NCI-H82 (cell line): ENCODE measurements around the gene TOR1B.
A peak's percentile ranks its signal among the peaks of the same experiment; 100 is the strongest.

ENCODE experiments used
- DNase-seq: peaks from one replicate; lab custom pipeline; 2025; lab: John Stamatoyannopoulos, UW

TOR1B gene

DNA sequence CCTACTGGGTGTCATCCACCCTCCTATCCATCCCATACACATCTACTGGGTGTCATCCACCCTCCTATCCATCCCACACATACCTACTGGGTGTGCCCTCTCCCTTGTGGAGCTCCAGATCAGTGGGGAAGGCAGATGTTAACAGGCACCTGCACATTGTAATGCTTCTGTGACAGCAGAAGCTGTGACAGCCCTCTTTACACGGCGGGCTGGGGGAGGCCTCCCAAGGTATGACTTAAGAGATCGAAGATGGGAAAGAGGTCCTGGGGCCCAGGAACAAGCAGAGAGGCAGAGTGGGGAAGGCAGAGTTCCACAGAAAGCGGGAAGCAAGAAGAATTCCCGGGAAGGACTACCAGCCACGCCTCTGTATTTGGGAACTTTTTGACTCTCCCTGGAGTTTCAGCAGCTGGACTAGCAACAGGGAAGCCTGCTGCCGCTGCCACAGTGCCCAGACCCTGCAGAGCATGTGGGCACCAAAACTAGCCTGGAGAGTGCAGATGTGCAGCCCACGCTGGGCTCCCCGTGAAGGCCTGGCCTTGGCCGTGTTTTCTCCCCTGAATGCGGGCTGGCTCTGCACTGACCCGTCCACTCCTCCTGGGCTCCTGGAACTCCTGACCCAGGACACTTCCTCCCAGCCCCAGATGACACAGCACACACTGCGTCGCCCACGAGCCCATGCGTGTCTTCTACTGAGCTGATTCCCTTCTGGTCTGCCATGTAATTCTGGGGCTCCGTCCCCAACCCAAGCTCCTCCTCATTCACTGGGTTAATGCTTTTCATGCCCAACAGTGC, 11.6 kb downstream of the TOR1B start:
- no peak for DNase-seq

- no peak for DNase-seq
These were observed 12.3 kb downstream of the TOR1B start for GRCh38 chr9:129815278-129815677.

DNA sequence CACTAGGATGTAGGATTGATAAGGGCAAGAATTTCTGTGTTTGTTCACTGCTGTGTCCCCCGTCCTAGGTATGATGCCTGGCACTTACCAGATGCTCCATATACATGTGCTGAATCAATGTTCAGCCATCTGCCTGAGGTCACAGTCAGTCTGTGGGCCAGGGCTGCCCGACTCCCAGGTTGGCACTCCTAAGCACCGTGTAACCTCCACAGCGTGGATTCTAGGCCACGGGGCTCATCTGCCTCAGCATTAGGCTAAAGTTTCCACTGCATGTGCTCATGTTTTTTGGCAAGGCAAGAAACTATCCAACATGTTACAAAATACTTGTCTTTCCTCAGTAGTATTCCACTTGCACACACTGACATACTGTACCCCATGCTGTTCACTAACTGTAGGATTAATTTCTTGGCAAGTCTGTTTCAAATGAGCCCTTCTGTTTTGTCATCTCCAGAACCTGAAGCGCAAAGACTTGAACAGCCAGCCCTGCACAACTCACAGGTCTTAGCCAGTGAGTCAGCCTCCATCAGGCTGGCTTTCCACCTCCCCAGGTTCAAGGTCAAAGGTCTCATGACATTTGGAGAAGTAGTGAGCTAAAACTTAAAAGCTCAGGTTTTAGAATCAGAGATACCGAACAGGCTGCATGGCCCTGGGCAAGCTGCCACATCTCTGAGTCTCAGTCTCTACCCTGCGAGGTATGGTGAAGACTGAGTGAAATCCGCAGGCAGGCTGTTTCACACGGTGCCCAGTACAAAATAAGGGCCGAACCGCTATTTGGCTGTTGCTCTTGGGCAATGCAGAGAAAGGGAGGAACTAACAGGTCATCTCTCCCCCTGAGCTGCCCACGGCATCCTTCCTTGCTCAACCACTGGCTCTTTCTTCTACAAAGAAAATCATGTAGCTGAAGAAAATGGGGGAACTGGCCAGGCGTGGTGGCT, 13.8 kb downstream of the TOR1B start:
- DNase-seq, result no peak

DNA sequence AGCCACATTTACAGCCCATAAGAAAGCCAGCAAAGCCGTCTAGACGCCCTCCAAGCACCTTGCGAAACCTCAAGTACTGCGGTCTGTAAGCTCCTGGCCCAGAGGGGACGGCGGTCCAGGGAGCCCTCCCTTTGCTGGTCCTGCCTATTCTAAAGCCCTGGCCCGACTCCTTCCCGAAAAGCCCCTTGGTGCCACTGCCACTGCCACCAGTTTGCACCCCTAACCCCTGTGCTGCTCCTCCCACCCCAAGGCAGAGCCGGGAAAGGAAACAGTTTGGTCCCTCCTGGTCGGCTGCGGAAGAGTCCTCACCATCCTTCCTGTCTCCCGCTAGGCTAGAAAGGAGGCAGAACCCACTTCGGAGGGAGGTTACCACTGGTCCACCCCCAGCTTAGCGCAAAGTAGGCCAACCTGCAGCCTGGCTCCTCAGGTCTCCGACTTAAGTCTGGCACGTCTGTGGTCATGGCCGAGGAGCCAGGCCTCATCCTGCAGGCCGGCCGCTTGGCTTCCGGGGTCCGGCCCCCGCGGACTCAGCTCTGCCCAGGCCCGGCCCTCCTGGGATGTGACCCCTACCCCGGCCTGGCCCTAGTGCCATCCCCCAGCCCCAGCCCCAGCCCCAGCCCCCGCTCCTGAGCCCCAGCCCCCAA, 20.0 kb downstream of the TOR1B start:
- peak; percentile 45 for DNase-seq

DNA sequence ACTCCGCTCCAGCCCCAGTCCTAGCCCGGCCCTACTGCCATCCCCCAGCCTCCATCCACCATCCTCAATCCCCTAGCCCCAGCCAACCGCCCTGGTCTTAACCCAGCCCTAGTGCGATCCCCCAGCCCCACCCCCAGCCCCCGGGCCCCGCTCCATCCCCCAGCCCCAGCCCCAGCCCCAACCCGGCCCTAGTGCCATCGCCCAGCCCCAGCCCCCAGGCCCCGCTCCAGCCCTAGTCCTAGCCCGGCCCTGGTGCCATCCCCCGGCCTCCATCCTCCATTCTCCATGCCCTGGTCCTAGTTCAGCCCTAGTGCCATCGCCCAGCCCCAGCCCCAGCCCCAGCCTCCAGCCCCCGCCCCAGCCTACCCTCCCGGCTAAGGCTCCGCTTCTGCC, 20.6 kb downstream of the TOR1B start:
- DNase-seq, result peak; percentile 44

- peak; percentile 96 for DNase-seq
These were observed 21.1 kb downstream of the TOR1B start, which contains the start of gene TOR1A for GRCh38 chr9:129823935-129824601. Gene TOR1A (minus strand): TSS chr9:129824136. CDS start chr9:129824085, 51 bp downstream.

GRCh38 chr9:129826344-129826743, 23.4 kb downstream of the TOR1B start:
- peak; percentile 91 for DNase-seq

GRCh38 chr9:129826759-129827158, 23.8 kb downstream of the TOR1B start:
- no peak for DNase-seq

- no peak for DNase-seq
These were observed 25.1 kb downstream of the TOR1B start for GRCh38 chr9:129828051-129828450.

DNA sequence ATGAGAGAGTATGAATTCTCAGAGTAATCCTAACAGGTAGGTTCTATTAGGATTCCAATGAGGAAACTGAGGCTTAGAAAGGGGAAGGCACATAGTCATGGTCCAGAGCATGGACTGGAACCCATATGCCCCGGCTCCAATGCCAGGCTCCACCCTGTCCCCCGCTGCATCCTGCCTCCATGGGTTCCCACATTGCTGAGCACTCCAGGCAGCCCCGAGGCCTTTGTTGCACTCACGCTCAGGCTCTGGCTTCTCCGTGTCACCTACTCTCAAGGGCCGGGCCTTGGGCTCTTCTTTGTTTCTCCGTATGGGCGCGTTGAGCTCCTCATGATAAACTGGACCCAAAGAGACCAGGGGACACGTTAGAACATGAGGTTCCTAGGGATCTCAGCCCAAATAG, 26.0 kb downstream of the TOR1B start:
- DNase-seq, result no peak

DNA sequence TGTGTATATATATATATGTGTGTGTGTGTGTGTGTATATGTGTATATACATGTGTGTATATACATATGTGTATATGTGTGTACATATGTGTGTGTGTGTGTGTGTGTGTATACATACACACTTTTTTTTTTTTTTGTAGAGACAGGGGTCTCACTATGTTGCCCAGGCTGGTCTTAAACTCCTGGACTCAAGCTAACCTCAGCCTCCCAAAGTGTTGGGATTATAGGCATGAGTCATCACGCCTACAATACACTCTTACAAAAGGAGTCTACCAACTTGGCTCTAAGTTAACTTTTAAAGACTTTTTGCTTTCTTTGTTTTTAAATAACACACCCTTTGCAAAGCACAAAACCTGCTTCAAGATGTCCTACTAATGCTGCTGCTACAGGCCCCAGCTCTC, 30.0 kb downstream of the TOR1B start:
- no peak for DNase-seq

DNA sequence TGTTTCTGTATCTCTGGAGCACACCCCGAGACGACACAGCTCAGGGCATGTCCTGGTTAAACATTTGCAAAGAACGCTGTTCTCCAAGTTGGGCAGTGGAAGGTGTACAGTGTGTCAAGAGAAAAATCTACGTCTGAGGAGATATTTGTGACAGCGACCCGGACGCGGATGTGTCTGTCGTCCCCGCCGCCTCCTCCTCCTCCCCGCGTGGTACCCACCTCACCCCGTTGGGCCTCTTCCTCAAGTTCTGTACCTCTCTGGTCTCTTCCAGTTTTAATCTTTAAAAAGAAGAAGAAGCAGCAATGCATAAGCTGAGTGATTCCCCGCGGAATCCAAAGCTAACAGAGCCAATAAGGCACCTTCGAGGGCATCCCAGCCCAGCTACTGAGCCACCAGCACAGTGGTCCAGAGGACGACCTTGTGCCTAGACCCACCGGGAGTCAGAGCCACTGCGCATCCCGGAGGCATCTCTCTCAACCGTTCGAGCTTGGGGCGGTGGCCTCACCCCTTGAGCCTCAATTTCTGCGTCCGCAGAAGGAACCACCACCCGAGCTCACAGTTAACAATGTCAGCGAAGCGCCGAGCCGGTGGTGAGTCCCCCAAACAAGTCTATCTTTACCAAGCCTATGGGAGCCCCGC, 31.6 kb downstream of the TOR1B start:
- DNase-seq, result peak; percentile 49

DNA sequence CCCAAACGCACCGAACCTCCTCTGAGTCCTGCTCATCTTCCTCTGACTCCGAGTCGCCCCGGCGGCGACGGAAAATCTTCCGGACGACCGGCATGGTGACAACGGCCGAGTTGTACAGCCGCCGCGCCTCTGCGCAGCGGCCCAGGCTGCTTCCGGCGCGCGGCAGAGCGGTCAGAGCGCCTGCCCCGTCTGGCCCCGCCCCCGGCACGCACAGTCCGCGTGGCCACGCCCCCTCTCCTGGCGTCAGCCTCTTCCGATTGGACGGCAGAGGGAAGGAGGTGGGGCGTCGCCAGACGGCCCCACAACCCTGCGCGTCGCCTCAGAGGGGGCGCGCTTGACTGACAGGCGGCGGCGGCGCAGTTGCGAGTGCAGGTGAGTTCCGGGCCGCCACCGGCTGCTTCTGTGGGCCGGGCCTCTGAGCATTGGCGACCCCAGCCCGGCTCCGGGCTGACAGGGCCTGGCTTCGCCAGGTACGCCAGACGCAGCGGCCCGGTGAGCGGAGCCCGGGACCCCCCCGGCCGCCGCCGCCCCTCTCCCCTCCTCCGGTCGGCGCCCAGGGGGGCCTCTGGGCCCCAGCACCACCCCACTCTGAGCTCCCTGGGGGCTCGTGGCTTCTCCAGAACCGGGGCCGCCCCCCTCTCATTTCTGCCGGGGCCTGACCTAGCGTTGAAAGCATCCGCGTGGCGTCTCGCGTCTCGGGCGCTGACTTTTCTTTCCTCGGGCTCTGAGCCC, 32.3 kb downstream of the TOR1B start, which contains the start of the genes C9orf78 and USP20:
C9orf78 (minus strand) TSS at position 148 of the 732 bp plus-strand sequence; CDS start at position 94, 54 bp downstream.
USP20 (plus strand) TSS at position 331 of the 732 bp plus-strand sequence. CDS start 17,098 bp downstream, outside the sequence.
- DNase-seq, result peak; percentile 98

DNA sequence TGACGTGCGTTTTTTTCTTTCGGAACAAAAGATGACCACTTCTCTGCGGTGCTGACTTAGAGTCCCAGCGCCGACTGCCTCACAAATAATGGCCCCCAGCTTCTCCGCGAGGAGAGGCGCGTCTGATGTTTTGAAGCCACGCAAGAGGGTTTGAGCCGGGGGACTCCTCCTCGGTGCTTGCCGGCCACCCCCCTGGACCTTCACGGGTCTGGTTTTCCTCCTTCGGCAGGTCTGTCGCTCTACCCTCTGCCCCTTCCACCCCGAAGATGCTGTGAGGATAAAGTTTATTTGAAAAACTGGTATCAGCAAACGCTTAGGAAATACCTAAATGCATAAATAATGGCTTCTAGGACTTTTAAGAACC, 32.9 kb downstream of the TOR1B start:
- DNase-seq, result no peak

GRCh38 chr9:129836311-129837007, 33.5 kb downstream of the TOR1B start:
- DNase-seq, result no peak

- DNase-seq, result no peak
These were observed 35.8 kb downstream of the TOR1B start for GRCh38 chr9:129838707-129839259.

DNA sequence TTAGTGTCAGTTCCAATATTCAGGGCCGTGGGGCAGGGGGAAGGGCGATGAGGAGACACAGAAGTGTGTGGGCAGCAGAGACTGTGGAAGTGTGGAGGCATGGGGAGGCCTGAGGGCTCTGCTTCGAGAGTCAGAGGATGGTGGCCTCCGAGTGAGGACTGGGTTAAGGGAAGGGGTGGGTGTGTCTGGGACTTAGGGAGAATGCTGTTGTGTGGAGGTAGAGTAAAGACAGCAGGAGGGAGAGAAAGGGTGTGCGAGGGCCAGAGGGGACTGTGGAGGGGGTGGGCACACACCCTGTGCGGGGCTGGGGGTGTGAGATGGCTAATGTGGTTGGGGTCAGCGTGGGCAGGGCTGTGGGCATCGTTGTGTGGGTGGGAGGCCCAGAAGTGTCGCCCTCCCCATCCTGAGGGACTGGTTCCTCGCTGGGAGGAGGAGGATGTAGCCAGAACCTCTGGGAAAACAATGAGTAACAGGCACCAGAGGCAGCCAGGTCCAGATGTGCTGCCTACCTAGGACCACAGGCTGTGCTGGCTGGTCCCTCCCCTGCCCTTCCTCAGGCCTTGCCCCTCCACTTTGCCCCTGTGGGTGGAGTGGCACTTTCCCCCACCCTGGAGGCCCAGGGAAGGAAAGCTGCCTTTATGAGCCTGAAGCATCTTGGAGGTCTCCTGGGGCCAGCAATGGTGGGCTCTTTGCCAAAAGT, 36.5 kb downstream of the TOR1B start:
- DNase-seq, result no peak

GRCh38 chr9:129840034-129840433, 37.0 kb downstream of the TOR1B start:
- DNase-seq, result no peak

GRCh38 chr9:129841071-129841470, 38.1 kb downstream of the TOR1B start:
- DNase-seq, result peak; percentile 74
